ENCODE measurements around the gene ATP5ME. TPM values are rescaled to one million over a fixed set of nuclear protein-coding genes. Genes with fewer than 3 reads are reported as not detected.
"Not testable (repeated sequence)": the region's sequence is repeated elsewhere in the genome, so short reads cannot be mapped to it uniquely, and the experiment has no call there.

The ATP5ME gene
- total RNA-seq, 2 donors from 2014 or later: 20.2 to 37.9 TPM

- no peaks in the 10 kb centered on the region for H3K27me3 ChIP-seq
- no peak for DNase-seq
- no peak overlapping the region for H3K4me3 ChIP-seq
- no peaks in the 10 kb centered on the region for H3K9me3 ChIP-seq
- TF ChIP-seq POLR2A (IDR thresholded peaks at IDR 0.05) (no peak), CTCF (IDR thresholded peaks at IDR 0.05) (no peak)
- no peak overlapping the region for H3K27ac ChIP-seq
- ATAC-seq: no peak
- 46 to 59% methylated on average over 13 to 32 of the region's 32 CpGs for WGBS, 2 donors
- no peaks in the 10 kb centered on the region for H3K4me1 ChIP-seq
- H3K36me3 ChIP-seq (replicated peaks in 1 of 2; ENCODE audit: insufficient read depth in 1 of 2, low read depth in 2 of 2): no peaks in the 10 kb centered on the region
- intact Hi-C loops (cut with DNase I): no loop called here
Measured at GRCh38 chr4:637536-638280, 36.4 kb downstream of the ATP5ME start.

GRCh38 chr4:636628-637159, 37.4 kb downstream of the ATP5ME start:
- TF ChIP-seq POLR2A (IDR thresholded peaks at IDR 0.05) (no peak), CTCF (IDR thresholded peaks at IDR 0.05) (no peak)
- intact Hi-C loops (cut with DNase I): no loop called here
- no peaks in the 10 kb centered on the region for H3K36me3 ChIP-seq (replicated peaks in 1 of 2; ENCODE audit: insufficient read depth in 1 of 2, low read depth in 2 of 2)
- H3K27me3 ChIP-seq: no peaks in the 10 kb centered on the region
- H3K4me3 ChIP-seq: no peak overlapping the region
- DNase-seq: no peak
- no peaks in the 10 kb centered on the region for H3K4me1 ChIP-seq
- 25 to 46% methylated on average over 5 to 13 of the region's 13 CpGs for WGBS, 2 donors
- ATAC-seq: no peak
- H3K9me3 ChIP-seq: no peaks in the 10 kb centered on the region
- no peak overlapping the region for H3K27ac ChIP-seq

GRCh38 chr4:635851-636627, 38.0 kb downstream of the ATP5ME start:
- no peak for DNase-seq
- H3K36me3 ChIP-seq (replicated peaks in 1 of 2; ENCODE audit: insufficient read depth in 1 of 2, low read depth in 2 of 2): no peaks in the 10 kb centered on the region

GRCh38 chr4:635066-635835, 38.8 kb downstream of the ATP5ME start:
- H3K4me3 ChIP-seq; H3K36me3 ChIP-seq (replicated peaks in 1 of 2; ENCODE audit: insufficient read depth in 1 of 2, low read depth in 2 of 2); H3K27me3 ChIP-seq; DNase-seq; ATAC-seq; intact Hi-C loops (cut with DNase I); H3K27ac ChIP-seq; H3K4me1 ChIP-seq; H3K9me3 ChIP-seq: not testable (repeated sequence)
- 75 to 81% methylated on average over 37 to 46 of the region's 46 CpGs for WGBS, 2 donors

More at GRCh38 chr4:635851-636627, 38.0 kb downstream of the ATP5ME start:
- Histone ChIP-seq H3K27ac (no peak overlapping the region), H3K9me3 (no peaks in the 10 kb centered on the region), H3K4me3 (no peak overlapping the region), H3K27me3 (no peaks in the 10 kb centered on the region), H3K4me1 (no peaks in the 10 kb centered on the region)
- intact Hi-C loops (cut with DNase I): no loop called here
- no peak for ATAC-seq
- WGBS, 2 donors: 63 to 68% methylated on average over 20 to 22 of the region's 22 CpGs
- TF ChIP-seq CTCF (IDR thresholded peaks at IDR 0.05) (no peak), POLR2A (IDR thresholded peaks at IDR 0.05) (no peak)

GRCh38 chr4:634599-634985, 39.5 kb downstream of the ATP5ME start:
- H3K36me3 ChIP-seq (replicated peaks in 1 of 2; ENCODE audit: insufficient read depth in 1 of 2, low read depth in 2 of 2): no peaks in the 10 kb centered on the region
- intact Hi-C loops (cut with DNase I): no loop called here
- TF ChIP-seq CTCF (IDR thresholded peaks at IDR 0.05) (no peak), POLR2A (IDR thresholded peaks at IDR 0.05) (no peak)
- WGBS, 2 donors: 67 to 69% methylated on average over 22 of the region's 23 CpGs
- H3K4me3 ChIP-seq: no peak overlapping the region
- ATAC-seq (no peak), DNase-seq (no peak)
- H3K9me3 ChIP-seq: no peaks in the 10 kb centered on the region
- H3K4me1 ChIP-seq: no peaks in the 10 kb centered on the region
- H3K27me3 ChIP-seq: no peaks in the 10 kb centered on the region
- H3K27ac ChIP-seq: no peak overlapping the region

All from body of pancreas (tissue), 4 donors.